ENCODE results near the gene TRPV4.
"Not testable (repeated sequence)": the region's sequence is repeated elsewhere in the genome, so short reads cannot be mapped to it uniquely, and the experiment has no call there.

Gene TRPV4

GRCh38 chr12:109857715-109858114 lies 24.5 kb upstream of the TRPV4 start:
- DNase-seq (ENCODE audit: insufficient read length, low spot score) (no peak), FAIRE-seq (no peak)
- no peak for TF ChIP-seq CTCF (IDR thresholded peaks at IDR 0.05; ENCODE audit: insufficient read depth, missing control alignments)

DNA sequence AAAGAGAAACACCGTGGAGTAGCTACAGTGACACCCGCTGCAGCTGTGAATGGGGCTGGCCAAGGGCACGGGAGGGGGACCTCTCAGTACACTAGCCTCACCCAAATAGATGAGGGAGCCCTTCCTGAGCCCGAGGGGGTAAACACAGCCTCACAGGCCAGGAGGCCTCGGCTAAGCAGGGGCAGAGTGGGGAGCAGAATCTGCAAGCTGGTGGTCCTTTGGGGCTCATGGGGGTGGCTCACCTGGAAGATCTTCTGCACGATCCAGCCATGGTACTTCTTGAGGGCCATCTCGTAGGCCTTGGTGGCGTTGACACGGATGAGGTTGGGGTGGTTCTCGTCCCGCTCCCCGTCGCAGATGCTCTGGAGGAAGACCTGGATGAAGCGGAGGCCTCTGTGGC lies 22.2 kb upstream of the TRPV4 start:
- DNase-seq (ENCODE audit: insufficient read length, low spot score): no peak
- no peak for TF ChIP-seq CTCF (IDR thresholded peaks at IDR 0.05; ENCODE audit: insufficient read depth, missing control alignments)
- FAIRE-seq: no peak

DNA sequence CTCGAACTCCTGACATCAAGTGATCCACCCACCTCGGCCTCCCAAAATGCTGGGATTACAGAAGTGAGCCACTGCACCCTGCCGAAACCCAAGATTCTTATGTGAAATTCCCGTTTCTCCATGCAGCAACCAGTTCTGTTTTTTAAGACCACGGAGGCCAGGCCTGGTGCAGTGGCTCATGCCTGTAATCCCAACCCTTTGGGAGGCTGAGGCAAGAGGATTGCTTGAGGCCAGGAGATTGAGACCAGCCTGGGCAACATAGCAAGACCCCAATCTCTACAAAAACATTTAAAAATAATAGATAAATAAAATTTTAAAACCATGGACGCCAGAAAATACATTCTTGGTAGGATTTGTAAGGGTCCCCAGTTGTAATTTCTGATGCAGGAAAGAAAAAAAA lies 17.3 kb upstream of the TRPV4 start:
- DNase-seq (ENCODE audit: insufficient read length, low spot score); FAIRE-seq: not testable (repeated sequence)

- no peak for FAIRE-seq
- DNase-seq (ENCODE audit: insufficient read length, low spot score): no peak
- TF ChIP-seq CTCF (IDR thresholded peaks at IDR 0.05; ENCODE audit: insufficient read depth, missing control alignments): no peak
Observed at GRCh38 chr12:109847142-109847735, 14.0 kb upstream of the TRPV4 start.

DNA sequence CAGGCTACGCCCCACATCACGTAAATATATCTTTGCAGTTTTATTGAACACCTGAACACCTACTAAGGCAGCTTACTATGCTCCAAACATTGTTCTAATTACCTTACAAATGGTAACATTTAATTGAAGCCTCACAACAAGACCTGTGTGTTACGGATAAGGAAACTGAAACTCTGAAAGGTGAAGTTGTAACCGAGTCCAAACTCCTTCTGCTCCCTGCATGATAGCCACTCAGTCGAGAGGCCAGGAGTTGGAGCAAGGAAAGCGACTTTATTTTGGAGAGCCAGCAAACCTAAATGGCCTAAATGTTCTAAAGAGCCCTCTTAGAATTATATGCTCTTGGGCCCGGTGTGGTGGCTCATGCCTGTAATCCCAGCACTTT lies 12.6 kb upstream of the TRPV4 start:
- no peak for FAIRE-seq
- DNase-seq (ENCODE audit: insufficient read length, low spot score): no peak
- no peak for TF ChIP-seq CTCF (IDR thresholded peaks at IDR 0.05; ENCODE audit: insufficient read depth, missing control alignments)

DNA sequence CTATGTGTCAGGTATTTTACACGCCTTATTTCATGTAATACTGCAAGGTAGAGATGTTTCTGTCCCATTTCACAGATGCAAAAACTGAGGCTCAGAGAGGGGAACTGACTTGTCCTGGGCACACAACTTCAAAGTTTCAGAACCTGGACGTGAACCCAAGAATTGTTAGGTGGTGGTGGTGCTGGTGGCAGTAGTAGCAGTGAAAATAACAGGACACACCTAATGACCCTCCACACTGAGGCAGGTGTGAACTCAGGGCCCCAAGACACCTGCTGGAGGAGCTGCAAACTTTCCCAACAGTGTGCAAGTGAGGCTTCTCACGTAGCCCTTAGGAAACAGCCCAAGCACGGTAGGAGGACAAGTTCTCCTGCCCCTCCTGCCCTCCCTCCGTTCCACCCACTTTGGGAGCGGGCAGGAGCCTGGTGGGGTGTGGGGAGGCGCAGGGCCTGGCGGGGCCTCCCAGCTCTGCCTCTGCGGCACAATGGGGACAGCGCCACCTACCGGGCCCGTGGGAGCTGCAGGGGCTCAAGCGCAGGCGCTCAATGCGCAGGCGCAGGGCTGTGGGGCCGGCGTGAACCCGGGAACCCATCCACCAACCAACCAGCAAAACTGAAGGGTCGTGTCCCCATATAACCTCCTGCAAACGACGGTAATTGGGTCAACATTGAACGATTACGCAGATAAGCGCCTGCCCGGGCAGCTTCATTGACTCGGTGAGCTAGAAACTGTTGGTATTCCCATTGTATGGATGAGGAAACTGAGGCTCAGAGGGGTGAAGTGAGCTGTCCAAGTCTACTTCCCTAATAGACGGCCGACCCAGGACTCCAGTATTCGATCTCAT lies 12.0 kb upstream of the TRPV4 start:
- DNase-seq (ENCODE audit: insufficient read length, low spot score) (peak; percentile 92), FAIRE-seq (no peak)
- TF ChIP-seq CTCF (IDR thresholded peaks at IDR 0.05; ENCODE audit: insufficient read depth, missing control alignments): peak; percentile 78

DNA sequence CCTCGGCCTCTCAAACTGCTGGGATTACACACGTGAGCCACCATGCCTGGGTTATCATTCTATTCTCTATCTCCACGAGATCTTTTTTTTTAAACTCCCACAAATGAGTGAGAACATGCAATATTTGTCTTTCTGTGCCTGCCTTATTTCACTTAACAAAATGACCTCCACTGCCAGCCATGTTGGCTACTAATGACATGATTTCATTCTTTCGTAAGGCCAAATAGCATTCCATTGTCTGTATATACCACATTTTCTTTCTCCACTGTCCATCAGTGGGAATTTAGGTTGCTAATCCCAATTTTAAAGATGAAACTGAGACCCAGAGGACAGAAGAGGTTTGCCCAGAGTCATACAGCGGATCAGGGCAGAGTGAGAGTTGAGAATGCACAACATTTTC lies 10.9 kb upstream of the TRPV4 start:
- TF ChIP-seq CTCF (IDR thresholded peaks at IDR 0.05; ENCODE audit: insufficient read depth, missing control alignments): no peak
- FAIRE-seq (no peak), DNase-seq (ENCODE audit: insufficient read length, low spot score) (no peak)
